ENCODE measurements around the gene BLID. TPM values are rescaled to one million over a fixed set of nuclear protein-coding genes. Genes with fewer than 3 reads are reported as not detected.

BLID gene
- total RNA-seq, 1 donor from 2014 or later, result 5.9 TPM

GRCh38 chr11:122101625-122102291 is 14.3 kb downstream of the BLID start:
- DNase-seq (ENCODE audit: extremely low spot score in 2 of 2), result no peak

GRCh38 chr11:122100756-122101080 is 15.3 kb downstream of the BLID start:
- H3K27ac ChIP-seq, result peak overlapping the region; percentile 87
- H3K4me3 ChIP-seq, result peak overlapping the region; percentile 53 to 56
- intact Hi-C loops (cut with DNase I), result loop anchor here (1.0 to 10.0 kb wide), 4 partner anchors 107 to 444 kb away; no protein-coding TSS in a partner anchor
- no peaks in the 10 kb centered on the region for H3K9me3 ChIP-seq
- no peaks in the 10 kb centered on the region for H3K36me3 ChIP-seq
- TF ChIP-seq POLR2A (IDR thresholded peaks at IDR 0.05) (no peak), CTCF (IDR thresholded peaks at IDR 0.05) (no peak), POLR2AphosphoS5 (IDR thresholded peaks at IDR 0.05; ENCODE audit: insufficient read depth in 1 of 2, low read depth in 1 of 2) (peak in 1 of 2 donors; percentile 59)
- H3K4me1 ChIP-seq, result peaks cover 11% of the 10 kb centered on the region
- DNase-seq (ENCODE audit: extremely low spot score in 2 of 2), result no peak
- H3K27me3 ChIP-seq, result no peaks in the 10 kb centered on the region

More at GRCh38 chr11:122101625-122102291, 14.3 kb downstream of the BLID start:
- intact Hi-C loops (cut with DNase I), result loop anchor here (2.0 to 10.0 kb wide), 3 partner anchors 106 to 403 kb away; no protein-coding TSS in a partner anchor
- H3K36me3 ChIP-seq, result no peaks in the 10 kb centered on the region
- peak overlapping the region; percentile 87 for H3K27ac ChIP-seq
- no peaks in the 10 kb centered on the region for H3K9me3 ChIP-seq
- H3K27me3 ChIP-seq, result no peaks in the 10 kb centered on the region
- TF ChIP-seq POLR2AphosphoS5 (IDR thresholded peaks at IDR 0.05; ENCODE audit: insufficient read depth in 1 of 2, low read depth in 1 of 2) (peak; percentile 22 to 50), CTCF (IDR thresholded peaks at IDR 0.05) (peak in 2 of 3 experiments; percentile 53 to 54), POLR2A (IDR thresholded peaks at IDR 0.05) (peak in 1 of 2 donors; percentile 5)
- H3K4me3 ChIP-seq, result peak overlapping the region; percentile 53 to 56
- peaks cover 11% of the 10 kb centered on the region for H3K4me1 ChIP-seq

- intact Hi-C loops (cut with DNase I), result loop anchor here (1.0 to 10.0 kb wide), 4 partner anchors 107 to 444 kb away; no protein-coding TSS in a partner anchor
- Histone ChIP-seq H3K36me3 (no peaks in the 10 kb centered on the region), H3K9me3 (no peaks in the 10 kb centered on the region), H3K27me3 (no peaks in the 10 kb centered on the region), H3K4me1 (peaks cover 11% of the 10 kb centered on the region), H3K27ac (peak overlapping the region; percentile 87), H3K4me3 (peak overlapping the region; percentile 53 to 56)
- no peak for DNase-seq (ENCODE audit: extremely low spot score in 2 of 2)
- TF ChIP-seq POLR2AphosphoS5 (IDR thresholded peaks at IDR 0.05; ENCODE audit: insufficient read depth in 1 of 2, low read depth in 1 of 2) (peak in 1 of 2 donors; percentile 24), CTCF (IDR thresholded peaks at IDR 0.05) (no peak)
These were observed 15.8 kb downstream of the BLID start for GRCh38 chr11:122100037-122100755.

GRCh38 chr11:122099374-122100036 is 16.5 kb downstream of the BLID start:
- intact Hi-C loops (cut with DNase I), result loop anchor here (1.0 to 10.0 kb wide), 4 partner anchors 108 to 443 kb away; no protein-coding TSS in a partner anchor

More at GRCh38 chr11:122099374-122100036, 16.5 kb downstream of the BLID start:
- Histone ChIP-seq H3K36me3 (no peaks in the 10 kb centered on the region), H3K4me3 (peak overlapping the region; percentile 53 to 56), H3K4me1 (peaks cover 11% of the 10 kb centered on the region), H3K9me3 (no peaks in the 10 kb centered on the region), H3K27me3 (no peaks in the 10 kb centered on the region), H3K27ac (peak overlapping the region; percentile 87)
- TF ChIP-seq POLR2AphosphoS5 (IDR thresholded peaks at IDR 0.05; ENCODE audit: insufficient read depth in 1 of 2, low read depth in 1 of 2) (no peak), POLR2A (IDR thresholded peaks at IDR 0.05) (no peak), CTCF (IDR thresholded peaks at IDR 0.05) (no peak)
- DNase-seq (ENCODE audit: extremely low spot score in 2 of 2), result no peak

Measured in vagina (tissue), 2 donors.